ENCODE results near the gene CD58.
"Not testable (repeated sequence)": the region's sequence is repeated elsewhere in the genome, so short reads cannot be mapped to it uniquely, and the experiment has no call there.

The CD58 gene

DNA sequence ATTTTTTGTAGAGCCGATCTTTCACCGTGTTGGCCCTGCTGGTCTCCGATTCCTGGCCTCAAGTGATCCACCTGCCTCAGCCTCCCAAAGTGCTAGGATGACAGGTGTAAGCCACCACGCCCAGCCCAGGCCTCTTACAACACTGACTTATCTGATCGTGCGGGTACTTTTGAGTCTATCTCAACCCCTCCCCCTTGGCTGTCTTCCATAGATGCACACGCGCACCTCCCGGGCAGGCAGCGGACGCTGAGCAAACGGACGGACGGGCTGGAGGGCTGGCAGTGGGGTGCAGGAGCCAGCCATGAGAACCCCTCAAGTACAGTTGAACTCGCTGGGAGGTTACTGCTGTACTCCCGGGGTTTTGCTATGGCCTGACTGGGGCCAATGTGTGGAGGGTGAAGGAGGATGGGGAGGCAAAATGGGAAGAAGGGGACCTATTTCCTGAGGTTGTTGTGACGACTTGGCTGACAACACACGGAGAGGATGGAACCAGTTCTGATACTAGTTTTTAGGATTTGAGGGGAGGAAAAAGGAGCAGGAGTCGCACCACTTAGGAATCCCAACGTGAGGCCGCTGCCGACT lies 959 bp downstream of the CD58 start:
- DNase-seq, result peak; percentile 1 to 29

DNA sequence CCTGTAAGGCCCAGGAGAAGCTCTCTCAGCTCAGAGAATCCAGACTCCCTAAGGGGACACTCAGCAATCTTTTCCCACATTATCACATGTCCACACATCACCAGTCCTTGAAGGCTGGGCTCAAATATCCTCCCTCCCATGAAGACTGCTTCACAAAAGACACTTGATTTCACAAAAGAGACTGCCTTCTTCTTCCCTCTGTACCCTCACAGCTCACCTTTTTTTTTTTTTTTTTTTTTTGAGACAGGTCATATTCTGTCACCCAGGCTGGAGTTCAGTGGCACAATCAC lies 1.5 kb downstream of the CD58 start:
- no peak for DNase-seq

DNA sequence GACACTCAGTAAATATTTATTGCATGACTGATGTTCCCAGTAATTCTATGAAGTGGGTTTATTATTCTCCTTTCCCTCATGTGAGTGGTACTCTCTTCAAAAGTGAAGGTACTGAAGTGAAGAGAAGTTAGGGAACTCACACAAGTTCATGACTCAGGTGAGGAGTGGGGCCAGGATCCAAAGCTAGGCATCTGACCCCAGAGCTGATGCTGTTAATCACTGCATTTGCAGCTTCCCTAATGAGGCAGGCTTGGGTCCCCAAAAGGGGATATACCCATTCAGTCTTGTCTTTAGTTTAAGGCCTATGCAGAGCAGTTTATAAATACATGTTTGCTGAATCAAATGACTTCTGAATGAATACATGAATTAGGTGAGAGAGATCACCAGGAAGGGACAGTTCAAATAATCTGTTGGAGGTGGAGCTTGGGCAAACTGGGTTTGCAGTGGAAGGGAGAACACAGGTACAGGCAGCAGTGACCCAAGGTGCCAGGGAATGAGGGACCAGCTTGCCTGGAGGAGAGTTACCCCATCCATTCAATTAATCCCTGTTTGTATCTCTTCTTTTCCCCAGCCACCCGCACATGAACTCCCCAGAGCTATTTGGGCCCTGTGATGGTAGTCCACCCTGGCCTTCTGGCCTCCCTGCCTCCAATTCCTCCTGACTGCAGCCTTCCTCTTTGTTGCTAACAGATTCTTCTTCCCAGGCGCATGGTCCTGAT lies 2.0 kb downstream of the CD58 start:
- no peak for DNase-seq

DNA sequence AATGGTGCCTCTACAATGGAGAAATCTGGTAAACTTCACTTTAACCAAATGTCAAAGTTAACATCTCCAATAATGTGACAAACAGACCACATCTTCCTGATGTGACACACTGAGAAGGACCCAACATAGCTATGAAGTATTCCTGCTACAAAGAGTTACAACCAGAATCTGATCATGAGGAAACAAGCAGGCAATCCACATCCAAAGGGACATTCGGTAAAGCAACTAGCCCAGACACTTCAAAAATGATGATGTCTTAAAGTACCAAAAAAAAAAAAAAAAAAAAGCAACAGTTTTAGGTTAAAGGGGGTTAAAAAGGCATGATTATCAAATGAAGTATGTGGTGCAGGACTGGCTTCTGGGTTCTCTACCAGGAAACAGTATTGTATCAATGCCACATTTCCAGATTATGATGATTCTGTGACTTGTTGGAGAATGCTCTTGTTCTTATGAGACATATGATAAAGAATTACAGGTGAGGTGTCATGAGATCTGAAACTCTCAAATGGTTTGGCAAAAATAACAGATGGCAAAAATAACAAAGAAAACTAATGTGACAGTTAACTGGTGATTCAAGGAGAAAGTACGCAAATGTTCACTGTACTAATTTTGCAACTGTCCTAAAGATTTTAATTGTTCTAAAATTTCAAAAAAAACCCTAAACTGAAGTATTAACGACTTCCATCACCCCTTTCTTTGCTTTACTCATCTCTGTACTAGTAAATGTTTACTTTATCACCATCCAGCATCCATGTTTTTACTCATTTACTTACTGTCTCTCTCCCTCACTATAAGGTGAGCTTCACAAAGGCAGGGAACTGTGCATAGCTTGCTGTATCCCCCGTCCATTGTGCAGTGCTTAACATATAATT lies 2.8 kb downstream of the CD58 start:
- DNase-seq, result no peak

DNA sequence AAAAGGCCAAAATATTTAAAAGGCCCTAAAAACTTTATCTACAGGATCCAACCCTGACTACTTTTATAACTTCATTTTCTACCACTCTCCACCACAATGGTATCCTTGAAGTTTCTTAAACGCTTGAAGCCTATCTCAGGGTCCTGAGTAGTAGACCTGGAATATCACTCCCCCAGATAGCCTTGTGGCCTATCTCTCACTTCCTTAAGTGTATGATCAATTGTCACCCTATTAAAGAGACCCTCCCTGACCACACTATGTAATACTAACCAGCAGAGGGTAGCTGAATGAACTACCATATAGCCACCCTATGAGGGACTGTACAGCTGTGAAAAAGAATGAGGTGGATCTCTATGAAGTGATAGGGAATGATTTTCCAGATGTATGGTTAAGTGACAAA lies 5.6 kb downstream of the CD58 start:
- DNase-seq, result no peak

DNA sequence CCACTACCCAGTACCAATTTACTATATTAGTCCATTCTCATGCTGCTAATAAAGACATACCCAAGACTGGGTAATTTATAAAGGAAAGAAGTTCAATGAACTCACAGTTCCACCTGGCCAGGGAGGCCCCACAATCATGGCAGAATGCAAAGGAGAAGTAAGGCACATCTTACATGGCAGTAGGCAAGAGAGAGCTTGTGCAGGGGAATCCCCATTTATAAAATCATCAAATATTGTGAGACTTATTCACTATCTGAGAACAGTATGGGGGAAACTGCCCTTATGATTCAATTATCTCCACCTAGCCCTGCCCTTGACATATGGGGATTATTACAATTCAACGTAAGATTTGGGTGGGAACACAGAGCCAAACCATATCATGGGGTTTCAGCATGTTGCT lies 6.4 kb downstream of the CD58 start:
- DNase-seq, result no peak

DNA sequence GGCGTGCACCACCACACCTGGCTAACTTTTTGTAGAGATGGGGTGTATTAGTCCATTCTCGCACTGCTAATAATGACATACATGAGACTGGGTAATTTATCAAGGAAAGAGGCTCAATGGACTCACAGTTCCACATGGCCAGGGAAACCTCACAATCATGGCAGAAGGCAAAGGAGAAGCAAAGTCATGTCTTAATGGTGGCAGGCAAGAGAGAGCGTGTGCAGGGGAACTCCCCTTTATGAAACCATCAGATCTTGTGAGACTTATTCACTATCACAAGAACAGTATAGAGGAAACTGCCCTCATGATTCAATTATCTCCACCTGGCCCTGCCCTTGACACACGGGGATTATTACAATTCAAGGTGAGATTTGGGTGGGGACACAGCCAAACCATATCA lies 8.4 kb downstream of the CD58 start:
- not testable (repeated sequence) for DNase-seq

DNA sequence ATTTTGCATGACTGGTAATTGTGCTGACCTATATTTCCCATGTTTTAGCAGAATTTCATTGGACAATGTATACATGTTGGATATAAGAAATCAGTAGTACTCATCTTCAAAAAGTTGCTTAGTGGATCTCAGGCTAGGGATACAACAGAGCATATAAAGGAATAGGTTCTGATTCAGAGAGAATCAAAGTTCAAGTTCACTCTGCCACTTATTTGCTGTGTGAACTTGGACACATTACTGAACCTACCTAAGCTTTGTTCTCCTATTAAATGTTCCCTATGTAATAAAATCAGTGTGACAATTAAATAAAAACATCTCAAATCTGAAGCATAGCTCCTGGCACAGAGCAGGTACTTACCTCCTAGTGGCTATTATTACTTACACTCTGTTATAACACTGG lies 9.3 kb downstream of the CD58 start:
- no peak for DNase-seq

DNA sequence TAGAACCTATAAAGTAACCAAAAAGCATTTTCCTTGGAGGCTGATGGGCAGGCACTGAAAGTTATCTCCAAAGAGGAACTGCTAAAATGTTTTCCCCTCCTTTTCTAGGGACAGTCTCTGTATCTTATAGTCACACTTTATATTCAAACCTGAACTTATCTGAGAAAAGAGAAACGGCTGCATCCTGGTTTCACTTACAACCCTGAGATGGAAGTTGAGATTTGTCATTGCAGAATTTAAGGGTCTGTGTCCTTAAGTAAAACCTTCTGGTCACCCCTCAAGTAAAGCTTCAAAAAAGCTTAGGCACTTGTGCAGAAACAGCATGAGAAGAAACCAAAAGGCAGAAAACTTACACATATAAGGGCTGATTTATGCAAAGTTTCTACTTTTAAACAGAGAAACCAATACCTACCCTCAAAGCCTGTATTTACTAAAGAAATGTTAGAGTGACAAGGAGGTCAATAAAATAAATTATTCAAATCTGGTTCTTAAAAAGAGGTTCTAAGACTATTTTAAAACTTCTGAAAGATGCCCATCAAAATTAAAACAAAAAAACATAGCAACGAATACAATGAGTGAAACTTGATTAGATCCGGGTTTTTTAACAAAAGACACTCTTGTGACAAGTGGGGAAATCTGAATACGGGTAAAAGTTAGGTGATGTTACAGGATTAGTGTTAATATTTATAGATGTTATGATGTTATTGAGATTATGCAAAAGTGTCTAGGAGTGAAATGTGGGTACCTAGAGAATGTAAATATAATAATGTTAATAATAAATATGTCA lies 9.9 kb downstream of the CD58 start:
- no peak for DNase-seq

DNA sequence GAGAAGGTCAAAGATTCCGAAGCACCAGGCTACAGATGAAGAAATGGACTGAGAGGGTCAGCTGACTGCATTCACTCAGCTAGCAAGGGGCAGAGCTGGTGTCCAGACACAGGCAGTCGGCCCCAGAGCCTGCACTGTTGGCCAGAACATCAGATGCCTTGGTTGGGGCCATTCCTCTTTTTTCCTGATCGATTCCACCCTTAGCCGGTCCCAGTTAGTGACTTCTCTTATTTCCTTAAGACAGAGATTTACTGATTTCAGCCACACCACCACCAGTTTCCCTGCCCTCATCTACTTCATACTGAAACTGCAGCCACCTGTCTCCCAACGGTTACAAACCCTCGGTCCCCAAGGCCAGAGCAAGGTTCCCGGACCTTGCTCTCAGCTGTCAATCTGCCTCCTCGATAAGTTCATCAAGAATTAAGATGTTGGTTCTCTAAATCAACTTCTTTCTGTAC lies 11.5 kb downstream of the CD58 start:
- no peak for DNase-seq

DNA sequence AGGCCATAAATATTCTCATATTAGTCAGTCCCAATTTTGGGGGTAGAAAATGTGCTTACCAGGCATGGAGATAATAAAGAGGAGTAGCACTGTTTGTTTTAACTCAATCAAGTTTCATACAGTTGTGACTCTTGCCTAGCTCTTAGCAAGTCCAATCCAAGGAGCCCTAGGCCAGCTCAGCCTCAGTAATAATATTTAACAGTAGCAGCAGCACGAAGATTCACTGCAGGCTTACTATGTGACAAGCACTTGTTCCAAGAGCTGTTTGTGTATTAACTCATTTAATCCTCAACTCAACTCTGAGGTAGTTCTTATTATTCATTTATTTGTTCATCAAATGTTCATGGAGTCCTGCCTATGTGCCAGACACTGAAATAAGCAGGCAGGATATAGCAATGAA lies 12.3 kb downstream of the CD58 start:
- DNase-seq, result no peak

DNA sequence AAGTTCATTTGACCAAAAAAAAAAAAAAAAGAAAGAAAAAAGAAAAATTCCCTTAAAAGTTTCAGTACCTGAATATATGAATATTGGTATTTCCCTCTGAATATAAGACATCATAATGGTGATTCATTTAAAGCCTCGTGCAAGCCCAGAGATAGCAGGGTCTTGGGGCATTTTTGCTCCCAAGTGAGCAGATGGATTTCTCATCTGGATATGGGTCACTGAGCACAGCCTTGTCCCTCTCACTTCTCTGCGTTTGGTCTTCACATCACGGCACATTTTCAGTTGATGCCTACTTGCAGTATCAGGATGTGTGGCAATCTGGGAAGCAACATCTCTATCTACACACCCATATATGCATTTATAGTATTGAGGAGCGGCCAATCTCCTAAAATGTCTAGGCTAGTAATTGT lies 12.7 kb downstream of the CD58 start:
- no peak for DNase-seq

DNA sequence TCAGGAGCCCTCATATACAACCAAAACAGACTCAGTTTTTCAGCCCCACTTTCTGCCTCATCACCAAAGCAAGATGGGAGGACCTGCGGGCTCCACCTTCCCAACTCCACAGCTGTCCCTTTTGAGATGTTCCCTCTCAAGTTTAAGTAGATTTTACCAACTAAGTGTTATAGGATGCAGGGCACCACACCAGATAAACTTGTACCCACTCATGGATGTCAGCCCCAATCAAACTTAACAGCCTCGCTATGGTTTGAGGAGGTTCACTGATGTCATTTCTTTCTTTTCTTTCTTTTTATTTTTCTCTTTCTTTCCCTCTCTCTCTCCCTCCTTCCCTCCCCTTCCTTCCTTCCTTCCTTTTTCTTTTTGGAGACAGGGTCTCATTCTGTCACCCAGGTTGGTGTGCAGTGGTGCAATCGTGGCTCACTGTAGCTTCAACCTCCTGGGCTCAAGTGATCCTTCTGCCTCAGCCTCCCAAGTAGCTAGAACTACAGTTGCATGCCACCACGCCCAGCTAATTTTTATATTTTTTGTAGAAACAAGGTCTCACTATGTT lies 13.4 kb downstream of the CD58 start:
- DNase-seq, result no peak

DNA sequence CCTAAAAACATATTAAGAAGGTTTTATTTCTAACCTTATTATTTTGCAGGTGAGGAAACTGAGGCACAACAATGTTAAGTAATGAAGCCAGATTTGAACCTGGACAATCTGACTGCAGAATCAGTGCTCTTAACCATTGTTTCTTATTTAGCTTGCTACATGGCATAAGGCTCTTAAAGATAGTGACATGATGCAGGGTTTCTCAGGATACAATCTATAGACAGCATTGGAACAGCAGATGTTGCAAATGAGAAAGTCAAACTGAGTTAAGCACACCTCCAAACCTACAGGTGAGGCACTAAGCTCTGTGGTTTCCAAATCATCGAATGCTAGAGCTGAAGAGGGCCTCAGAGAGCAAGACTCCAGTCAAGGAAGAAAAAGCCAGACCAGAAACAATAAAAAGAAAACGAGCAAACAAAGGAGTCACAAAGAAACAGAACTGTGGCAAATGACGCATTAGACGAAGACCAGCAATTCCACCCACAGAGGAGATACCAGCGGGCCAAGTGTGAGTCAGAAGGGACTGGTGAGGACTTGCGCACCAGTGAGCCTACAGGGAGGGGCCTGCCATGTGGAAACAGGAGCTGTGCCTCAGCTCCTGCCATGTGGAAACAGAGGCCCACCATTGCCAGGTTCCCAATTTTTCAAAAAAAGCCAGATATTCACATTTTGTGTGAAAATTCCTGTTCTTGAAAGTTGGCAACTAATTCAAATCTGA lies 14.4 kb downstream of the CD58 start:
- DNase-seq, result no peak

DNA sequence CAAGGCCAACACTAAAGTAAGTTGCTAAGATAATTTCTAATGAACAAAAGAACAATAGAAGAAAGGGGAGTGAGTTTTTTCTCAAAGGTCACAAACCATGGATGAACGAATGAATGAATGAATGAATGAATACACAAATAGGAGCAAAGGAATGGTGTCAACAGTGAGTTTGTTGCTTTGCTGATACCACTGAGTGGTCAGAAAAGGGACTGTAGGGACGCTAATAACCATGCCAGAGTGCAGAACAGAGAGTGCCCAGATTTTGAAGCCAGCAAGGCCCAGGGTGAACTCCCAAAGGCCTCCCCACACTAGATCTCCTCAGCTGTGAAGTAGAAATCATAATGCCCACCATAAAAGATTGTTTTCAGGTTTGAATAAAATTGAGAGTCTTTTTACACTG lies 15.9 kb downstream of the CD58 start:
- no peak for DNase-seq

DNA sequence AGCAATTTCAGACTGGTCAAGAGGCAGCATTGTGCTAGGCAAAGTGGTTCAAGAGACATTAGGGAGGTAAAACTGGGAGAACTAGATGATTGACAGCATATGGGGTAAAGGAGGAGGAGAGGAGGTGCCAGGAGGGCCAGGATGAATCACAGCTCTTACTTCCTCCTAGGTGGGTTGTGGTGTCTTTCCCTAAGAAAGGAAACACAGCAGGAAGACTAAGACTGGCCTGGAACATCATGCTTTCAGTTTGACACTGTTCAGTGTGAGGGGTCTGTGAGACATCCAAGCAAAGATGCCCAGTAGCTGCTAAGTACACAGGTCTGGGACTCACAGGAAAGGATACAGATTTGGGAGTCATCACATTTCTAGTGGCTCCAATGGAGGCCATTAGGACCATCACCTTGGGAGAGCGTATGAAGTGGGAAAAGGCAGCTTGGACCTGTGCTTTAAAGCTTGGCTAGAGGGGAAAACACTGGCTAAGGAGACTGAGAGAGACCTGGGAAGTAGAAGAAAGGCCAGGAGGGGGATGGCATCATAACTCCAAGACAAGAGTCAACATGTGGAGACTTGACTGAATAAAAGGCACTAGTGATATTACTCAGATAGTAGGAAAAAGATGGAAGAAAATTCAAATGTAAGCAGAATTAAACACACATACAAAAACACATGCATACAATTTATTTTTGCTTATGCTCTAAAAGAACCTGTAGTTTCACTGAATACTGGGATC lies 17.3 kb downstream of the CD58 start:
- no peak for DNase-seq

DNA sequence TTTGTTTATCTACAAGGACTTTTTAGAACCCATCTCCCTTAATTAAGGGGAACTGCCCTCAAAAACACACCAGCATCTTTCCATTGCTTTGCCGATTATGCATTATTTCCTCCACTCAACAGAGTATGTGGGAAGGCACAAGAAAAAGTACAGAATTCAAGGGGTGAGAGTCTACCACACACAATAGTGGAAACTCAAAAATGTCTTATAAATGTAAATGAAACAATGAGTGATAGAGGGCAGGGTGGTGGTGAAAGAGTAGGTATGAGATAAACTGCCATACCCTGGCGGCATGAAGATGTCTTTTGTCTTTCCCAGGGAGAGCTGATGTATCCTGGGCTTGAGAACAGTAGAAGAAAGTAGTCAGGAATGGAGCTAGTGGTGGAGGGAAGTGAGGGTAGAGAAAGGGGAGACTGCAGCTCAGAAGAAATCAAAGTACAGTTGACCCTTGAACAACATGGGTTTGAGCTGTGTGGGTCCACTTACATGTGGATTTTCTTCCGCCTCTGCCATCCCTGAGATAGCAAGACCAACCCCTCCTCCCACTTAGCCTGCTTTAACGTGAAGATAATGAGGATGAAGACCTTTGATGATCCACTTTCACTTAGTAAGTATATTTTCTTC lies 24.4 kb downstream of the CD58 start:
- no peak for DNase-seq

DNA sequence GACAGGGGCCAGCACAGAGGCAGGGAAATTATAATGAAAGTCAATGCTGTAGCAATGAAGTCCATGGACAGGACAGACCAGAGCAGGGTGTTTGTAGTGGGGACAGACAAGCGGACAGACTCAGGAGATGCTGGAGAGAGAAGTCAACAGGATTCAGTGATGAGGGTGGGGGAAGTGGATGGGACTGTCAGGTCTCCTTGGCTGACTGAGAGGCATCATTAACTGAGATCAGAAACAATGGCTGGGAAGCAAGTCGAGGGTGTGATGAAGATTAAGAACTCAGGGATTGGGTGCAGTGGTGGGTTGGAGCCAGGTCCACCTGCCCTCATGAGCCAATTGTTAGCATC lies 25.5 kb downstream of the CD58 start:
- DNase-seq, result no peak

DNA sequence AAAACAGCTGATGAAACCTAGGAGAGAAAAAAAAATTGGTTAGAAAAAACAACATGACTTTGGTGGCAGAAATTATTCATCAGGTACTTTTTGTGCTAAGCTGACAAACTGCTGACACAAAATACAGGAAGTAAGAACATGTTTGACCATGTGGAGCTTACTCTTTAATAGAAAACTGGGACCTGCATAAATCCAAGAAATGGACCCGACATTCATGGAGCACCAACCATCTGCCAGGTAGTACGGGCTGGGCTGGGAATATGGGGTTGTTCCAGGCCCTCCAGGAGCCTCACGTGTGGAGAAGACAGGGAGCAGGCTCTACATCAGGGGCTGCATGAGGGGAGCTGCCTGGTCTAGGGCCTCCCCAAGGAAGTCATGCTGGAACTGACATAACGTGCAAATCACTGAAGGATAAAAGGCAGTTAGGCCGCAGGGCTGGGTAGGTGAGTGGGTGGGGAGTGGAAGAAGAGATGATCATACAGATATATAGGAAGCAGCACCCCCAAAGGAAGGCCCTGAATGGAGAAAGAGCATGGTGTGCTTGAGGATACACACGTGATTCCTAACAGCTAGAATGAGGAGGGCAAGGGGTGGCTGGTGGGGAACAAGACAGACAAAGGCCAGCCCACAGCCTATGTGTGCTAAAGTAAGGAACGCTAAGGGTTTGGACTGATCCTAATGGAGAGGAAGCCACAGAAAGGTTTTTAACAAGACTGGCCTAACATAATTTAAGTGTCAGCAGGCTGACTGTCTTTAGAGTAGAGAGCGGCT lies 26.1 kb downstream of the CD58 start:
- DNase-seq, result no peak

DNA sequence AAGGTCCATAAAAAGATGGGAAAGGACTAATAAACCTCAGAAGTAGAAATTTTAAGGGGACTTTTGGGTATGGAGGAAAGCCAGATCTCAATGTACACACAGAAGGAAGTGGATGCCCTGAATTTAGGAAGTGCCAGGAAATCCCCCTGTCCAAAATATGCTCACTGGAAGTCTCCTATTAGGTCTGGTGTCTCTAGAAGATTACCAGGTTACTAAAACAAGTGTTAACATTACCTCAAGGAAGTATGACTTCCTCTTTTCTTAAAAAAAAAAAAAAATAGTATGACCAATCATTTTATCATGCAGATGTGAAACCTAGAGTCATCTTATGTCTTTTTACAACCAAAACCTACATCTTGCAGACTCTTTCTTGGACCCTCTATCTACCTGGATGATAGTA lies 30.7 kb downstream of the CD58 start:
- no peak for DNase-seq

DNA sequence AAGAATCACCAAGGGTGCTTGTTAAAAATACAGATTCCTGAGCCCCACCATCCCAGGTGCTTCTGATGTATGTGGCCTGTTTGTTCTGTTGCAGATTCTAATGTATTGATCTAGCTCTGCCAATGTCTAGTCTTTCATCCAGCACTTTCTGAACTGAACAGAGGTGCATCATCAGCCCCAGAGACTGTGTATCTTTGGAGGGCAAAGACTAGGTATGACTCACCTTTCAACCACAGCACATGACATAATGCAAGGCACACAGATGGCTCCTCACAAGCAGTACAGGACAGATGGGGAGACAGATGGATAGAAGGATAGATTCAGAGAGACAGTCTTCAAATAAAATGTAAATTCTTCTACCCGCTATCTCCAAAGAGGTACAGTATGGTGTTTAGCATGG lies 32.3 kb downstream of the CD58 start:
- no peak for DNase-seq

All from NCI-H2081 (cell line).